Measurements from ENCODE around the gene AUTS2. TPM values are rescaled to one million over a fixed set of nuclear protein-coding genes. Genes with fewer than 3 reads are reported as not detected.

AUTS2 gene
- total RNA-seq, 2 donors from 2014 or later = 8.6 TPM

- no peak for DNase-seq (ENCODE audit: low spot score)
- no peaks in the 10 kb centered on the region for H3K36me3 ChIP-seq
- TF ChIP-seq CTCF (IDR thresholded peaks at IDR 0.05) = no peak
- no peak overlapping the region for H3K4me3 ChIP-seq
- no peaks in the 10 kb centered on the region for H3K27me3 ChIP-seq
- peaks cover 0 to 7% of the 10 kb centered on the region in 2 donors for H3K4me1 ChIP-seq
- H3K27ac ChIP-seq = no peak overlapping the region
- H3K9me3 ChIP-seq = no peaks in the 10 kb centered on the region
Observed at GRCh38 chr7:70374772-70375533, 776.7 kb downstream of the AUTS2 start.

GRCh38 chr7:70376561-70377031, 778.3 kb downstream of the AUTS2 start:
- H3K36me3 ChIP-seq = no peaks in the 10 kb centered on the region
- no peaks in the 10 kb centered on the region for H3K9me3 ChIP-seq
- no peak overlapping the region for H3K4me3 ChIP-seq
- no peaks in the 10 kb centered on the region for H3K27me3 ChIP-seq
- no peak for DNase-seq (ENCODE audit: low spot score)
- TF ChIP-seq CTCF (IDR thresholded peaks at IDR 0.05) = no peak
- H3K27ac ChIP-seq = no peak overlapping the region
- peaks cover 0 to 7% of the 10 kb centered on the region in 2 donors for H3K4me1 ChIP-seq

GRCh38 chr7:70377957-70378356, 779.7 kb downstream of the AUTS2 start:
- no peaks in the 10 kb centered on the region for H3K36me3 ChIP-seq

GRCh38 chr7:70379210-70379609, 780.9 kb downstream of the AUTS2 start:
- Histone ChIP-seq H3K9me3 (no peaks in the 10 kb centered on the region), H3K4me3 (no peak overlapping the region), H3K4me1 (peaks cover 0 to 7% of the 10 kb centered on the region in 2 donors), H3K27ac (peak overlapping the region in 1 of 2 donors; percentile 30), H3K27me3 (no peaks in the 10 kb centered on the region), H3K36me3 (no peaks in the 10 kb centered on the region)
- no peak for DNase-seq (ENCODE audit: low spot score)
- no peak for TF ChIP-seq CTCF (IDR thresholded peaks at IDR 0.05)

More at GRCh38 chr7:70377957-70378356, 779.7 kb downstream of the AUTS2 start:
- H3K4me1 ChIP-seq = peaks cover 0 to 7% of the 10 kb centered on the region in 2 donors
- no peak overlapping the region for H3K27ac ChIP-seq
- TF ChIP-seq CTCF (IDR thresholded peaks at IDR 0.05) = no peak
- H3K9me3 ChIP-seq = no peaks in the 10 kb centered on the region
- DNase-seq (ENCODE audit: low spot score) = no peak
- no peak overlapping the region for H3K4me3 ChIP-seq
- no peaks in the 10 kb centered on the region for H3K27me3 ChIP-seq

GRCh38 chr7:70380421-70381015, 782.2 kb downstream of the AUTS2 start:
- no peak for TF ChIP-seq CTCF (IDR thresholded peaks at IDR 0.05)
- H3K36me3 ChIP-seq = no peaks in the 10 kb centered on the region
- no peak overlapping the region for H3K4me3 ChIP-seq
- H3K9me3 ChIP-seq = no peaks in the 10 kb centered on the region
- peak; percentile 62 for DNase-seq (ENCODE audit: low spot score)
- no peaks in the 10 kb centered on the region for H3K27me3 ChIP-seq
- H3K27ac ChIP-seq = peak overlapping the region; percentile 30 to 51
- H3K4me1 ChIP-seq = peaks cover 0 to 14% of the 10 kb centered on the region in 2 donors

Measured in right atrium auricular region (tissue), 2 donors.